Stromal cell of bone marrow (primary cell): Measurements from ENCODE around the gene PLAU.
"Not testable (repeated sequence)": the region's sequence is repeated elsewhere in the genome, so short reads cannot be mapped to it uniquely, and the experiment has no call there.

ENCODE experiments used
- DNase-seq: peaks from one replicate; pipeline ENCODE4 v3.0.0-alpha.2; 2012; ENCODE audit warnings: low read depth

Gene PLAU

DNA sequence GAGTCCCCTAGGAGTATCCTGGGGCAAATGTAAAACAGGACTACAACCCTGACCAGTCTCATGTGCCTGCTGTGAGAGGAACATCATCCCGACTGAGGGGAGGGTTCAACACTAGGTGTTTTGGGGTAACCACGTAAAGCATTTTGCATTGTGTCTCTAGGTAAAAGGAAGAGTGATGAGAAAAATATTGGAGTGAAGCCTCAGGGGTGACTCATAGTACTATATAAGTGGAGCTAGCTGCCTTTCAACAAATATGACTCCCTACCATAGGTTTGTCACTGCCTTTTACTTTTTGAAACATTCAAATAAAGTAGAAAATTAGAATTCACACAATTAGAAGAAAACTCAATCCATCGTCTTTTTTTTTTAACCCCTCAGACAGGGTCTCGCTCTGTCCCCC lies 34.0 kb upstream of the PLAU start:
- no peak for DNase-seq

DNA sequence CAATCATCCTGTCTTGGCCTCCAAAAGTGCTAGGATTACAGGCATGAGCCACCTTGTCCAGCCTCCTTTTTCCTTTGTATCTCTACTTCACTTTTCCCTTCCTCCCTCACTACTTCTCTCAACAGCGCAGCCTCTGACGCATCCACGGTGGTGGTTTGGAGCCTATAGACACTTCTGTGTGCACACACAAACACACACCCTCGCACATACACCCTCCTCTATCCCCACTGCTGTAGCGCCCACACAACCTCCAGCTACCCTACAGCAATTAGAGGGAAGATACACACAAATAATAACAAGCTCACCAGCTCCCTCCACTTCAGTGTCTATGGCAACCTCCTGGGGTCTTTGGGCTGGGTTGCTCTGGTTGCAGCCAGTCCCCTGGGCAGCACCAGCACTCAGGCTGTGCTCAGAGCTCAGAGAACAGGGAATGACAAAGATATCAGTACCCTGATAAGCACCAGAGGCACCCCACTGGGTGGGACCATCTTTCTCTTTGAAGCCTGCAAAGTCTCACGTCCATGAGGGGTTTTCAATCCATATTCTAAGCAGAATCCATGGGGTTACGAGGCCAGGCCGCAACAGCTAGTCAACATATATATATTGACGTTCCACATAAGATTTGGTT lies 33.3 kb upstream of the PLAU start:
- no peak for DNase-seq

DNA sequence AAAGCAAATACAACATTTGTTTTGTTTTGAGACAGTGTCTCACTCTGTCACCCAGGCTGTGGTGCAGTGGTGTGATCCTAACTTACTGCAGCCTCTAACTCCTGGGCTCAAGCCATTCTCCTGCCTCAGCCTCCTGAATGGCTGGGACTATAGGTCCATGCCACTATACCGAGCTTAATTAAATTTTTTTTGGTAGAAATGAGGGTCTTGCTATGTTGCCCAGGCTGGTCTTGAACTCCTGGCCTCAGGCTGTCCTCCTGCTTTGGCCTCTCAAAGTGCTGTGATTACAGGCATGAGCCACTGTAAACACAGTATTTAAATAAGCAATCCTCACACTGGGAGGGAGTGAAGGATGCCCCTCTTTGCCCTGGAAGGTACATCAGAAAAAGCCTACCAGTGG lies 32.6 kb upstream of the PLAU start:
- DNase-seq = no peak

- peak; percentile 56 for DNase-seq
Measured at GRCh38 chr10:73879296-73880173, 31.4 kb upstream of the PLAU start.

- DNase-seq = no peak
Measured at GRCh38 chr10:73881221-73881919, 29.6 kb upstream of the PLAU start.

- DNase-seq = no peak
Measured at GRCh38 chr10:73884017-73884416, 26.9 kb upstream of the PLAU start.

GRCh38 chr10:73886085-73886529 lies 24.8 kb upstream of the PLAU start:
- peak; percentile 68 for DNase-seq

- DNase-seq = no peak
Measured at GRCh38 chr10:73886661-73887293, 24.2 kb upstream of the PLAU start.

DNA sequence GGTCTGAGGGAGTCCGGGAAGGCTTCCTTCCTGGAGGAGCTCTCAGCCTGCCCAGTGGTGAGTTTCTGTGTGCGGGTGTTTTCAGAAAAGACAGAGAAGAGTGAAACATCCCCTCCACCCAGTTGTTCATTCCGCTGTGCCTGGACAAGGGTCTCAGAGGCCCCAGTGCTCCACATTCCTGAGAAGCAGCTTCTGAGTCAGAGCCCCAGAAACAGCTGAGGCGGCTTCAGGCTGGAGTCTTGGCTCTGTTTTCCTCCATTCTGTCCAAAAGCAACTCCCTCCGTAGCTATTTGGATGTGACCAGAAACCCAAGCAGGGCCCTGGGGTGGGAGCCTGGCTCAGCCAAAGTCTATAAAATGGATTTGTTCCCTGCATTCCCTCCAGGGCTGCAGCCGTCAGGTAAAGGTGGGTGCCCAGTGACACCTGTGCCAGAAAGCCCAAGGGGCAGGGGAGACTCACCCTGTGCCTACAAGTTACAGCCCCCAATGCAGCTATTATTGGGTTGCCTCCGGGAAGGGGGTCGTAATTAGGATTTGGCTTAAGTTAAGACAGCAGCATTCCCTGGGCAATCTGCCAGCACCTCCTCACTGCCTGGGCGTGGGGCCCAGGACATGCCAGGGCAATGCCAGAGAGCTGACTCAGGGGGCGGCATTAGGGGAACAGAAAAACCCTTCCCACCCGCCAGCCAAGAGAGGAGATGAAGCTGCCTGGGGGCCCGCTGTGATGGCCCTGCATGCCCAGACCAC lies 23.5 kb upstream of the PLAU start:
- peak; percentile 90 for DNase-seq

DNA sequence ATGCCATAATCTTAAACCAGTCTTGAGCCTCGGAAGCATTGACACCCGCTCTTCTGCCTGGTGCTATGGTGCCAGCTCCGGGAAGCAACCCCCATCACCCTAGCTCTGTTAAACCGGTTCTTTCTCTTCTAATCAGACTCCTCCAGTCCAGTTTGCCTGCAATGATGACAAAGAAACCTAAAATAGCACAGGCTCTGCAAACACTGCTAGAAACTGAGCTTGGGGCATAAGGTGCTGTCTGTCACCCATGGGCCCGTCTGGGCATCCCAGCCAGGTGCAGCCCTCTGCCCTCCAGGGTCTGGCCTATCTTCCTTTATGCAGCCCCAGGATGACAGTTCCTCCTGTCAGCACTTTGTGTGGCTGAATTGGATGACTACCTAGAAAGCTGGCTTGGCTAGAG lies 22.4 kb upstream of the PLAU start:
- no peak for DNase-seq

DNA sequence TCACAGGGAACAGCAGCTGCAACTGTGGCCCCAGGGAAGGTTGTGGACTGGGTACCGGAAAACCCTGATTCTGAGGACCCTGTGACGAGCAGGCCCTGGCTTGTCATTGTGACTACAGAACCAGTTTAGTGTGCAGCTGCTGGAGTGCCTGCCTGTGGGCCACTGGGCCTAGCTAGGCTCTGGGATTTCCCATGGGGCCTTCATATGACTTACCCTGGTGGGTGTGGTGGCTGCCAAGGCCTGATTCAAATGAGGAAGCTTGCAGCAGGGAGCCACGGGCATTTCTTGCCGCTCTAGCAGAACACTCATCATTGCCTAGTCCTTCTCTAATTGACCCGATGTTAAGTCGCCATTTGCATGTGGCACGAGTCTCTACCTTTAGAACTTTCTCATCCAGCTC lies 21.9 kb upstream of the PLAU start:
- DNase-seq = peak; percentile 70

GRCh38 chr10:73889416-73889815 lies 21.5 kb upstream of the PLAU start:
- not testable (repeated sequence) for DNase-seq

DNA sequence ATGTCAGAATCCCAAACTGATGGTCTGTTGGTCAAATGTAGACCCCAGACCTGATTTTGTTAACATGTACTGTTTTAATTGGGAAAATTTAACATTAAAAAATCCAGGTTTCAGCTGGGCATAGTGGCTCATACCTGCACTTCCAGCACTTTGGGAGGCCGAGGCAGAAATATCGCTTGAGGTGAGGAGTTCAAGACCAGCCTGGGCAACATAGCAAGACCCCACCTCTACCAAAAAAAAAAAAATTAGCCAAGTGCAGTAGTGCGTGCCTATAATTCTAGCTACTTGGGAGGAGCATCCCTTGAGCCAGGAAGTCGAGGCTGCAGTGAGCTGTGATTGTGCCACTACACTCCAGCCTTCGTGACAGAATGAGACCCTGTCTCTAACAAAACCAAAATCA lies 20.7 kb upstream of the PLAU start:
- no peak for DNase-seq

- DNase-seq = not testable (repeated sequence)
Measured at GRCh38 chr10:73890830-73891229, 20.1 kb upstream of the PLAU start.

GRCh38 chr10:73891540-73891939 lies 19.4 kb upstream of the PLAU start:
- no peak for DNase-seq

DNA sequence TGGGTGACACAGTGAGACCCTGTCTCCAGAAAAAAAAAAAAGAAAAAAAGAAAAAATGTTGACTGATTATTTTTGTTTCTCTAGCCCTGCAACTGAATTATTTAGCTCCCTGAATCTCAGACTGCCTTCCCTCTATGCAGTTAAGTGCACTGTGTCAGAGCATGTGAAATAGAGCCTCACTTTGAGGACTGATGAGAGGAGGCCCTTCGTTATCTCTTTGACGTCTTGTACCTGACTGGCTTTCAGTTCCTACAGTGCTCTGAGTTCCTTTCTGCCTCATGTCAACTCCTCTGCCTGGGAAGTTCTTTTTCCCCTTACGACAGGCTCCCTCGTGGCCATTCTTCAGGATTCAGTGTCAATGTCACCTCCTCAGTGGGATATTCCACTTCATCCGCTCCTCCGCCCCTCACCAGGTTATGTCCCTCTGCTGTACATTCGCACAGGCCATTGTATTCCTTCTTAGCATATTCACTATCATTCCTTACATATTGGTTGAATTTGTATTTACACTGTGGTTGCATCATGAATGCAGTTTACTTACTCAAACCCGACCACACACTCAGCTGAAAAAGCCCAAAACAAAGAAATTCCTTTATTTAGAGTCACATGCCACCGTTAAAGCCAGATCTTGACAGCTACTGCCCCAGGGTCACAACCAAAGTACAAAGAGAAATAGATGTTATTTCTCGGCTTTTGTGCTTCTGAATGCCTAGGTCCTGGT lies 18.5 kb upstream of the PLAU start:
- no peak for DNase-seq

DNA sequence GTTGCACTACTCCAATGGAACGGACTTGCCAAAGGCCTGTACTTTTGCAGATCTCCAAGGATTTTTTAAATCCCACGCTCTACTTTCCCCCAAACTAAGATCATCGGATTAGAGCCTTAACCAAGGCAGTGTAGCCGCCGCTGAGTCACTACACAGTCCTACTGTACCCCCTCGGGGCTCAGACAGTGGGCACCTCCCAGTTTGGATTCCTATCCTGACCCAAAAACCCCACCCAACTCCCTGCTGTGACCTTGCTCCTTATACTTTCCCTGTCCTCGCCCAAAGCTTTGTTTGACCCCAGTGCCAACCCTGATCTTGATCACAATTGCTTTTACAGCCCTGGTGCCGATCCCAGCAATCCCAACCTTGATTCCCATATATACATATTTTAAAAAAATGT lies 17.5 kb upstream of the PLAU start:
- no peak for DNase-seq

GRCh38 chr10:73894245-73894971 lies 16.5 kb upstream of the PLAU start:
- DNase-seq = peak; percentile 82

- DNase-seq = not testable (repeated sequence)
Measured at GRCh38 chr10:73895381-73895780, 15.6 kb upstream of the PLAU start.

DNA sequence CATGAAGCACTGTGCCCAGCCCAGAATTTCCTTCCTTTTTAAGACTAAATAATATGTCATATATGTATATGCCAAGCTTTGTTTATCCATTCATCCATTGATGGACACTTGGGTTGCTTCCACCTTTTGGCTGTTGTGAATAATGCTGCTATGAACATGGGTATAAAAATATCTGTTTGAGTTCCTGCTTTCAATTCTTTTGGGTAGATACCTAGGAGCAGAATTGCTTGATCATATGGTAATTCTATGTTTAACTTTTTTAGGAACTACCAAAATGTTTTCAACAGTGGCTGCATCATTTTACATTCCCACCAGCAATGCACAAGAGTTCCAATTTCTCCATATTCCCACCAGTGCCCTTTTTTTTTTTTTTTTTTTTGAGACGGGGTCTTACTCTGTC lies 13.2 kb upstream of the PLAU start:
- DNase-seq = no peak
